Gastrocnemius medialis (tissue), 4 donors: Measurements from ENCODE around the gene LRRC28. TPM values are rescaled to one million over a fixed set of nuclear protein-coding genes. Genes with fewer than 3 reads are reported as not detected.

ENCODE experiments used
- ATAC-seq, 2 donors: fragments of 150-250 bp; one replicate each; pipeline ENCODE4 v1.9.1; 2016
- DNase-seq, 2 donors: peaks; one replicate each; pipeline ENCODE4 v3.0.0-alpha.2; 2019
- H3K27ac ChIP-seq, 4 donors: fragments of 200-600 bp; sonication (generic); 1 replicate in 1 of 4; 2 replicates in 3 of 4; pipeline ENCODE4 v1.5.1; 2016 to 2018; ENCODE audit warnings: mild to moderate bottlenecking in 2 of 4, moderate library complexity in 1 of 4
- H3K27me3 ChIP-seq, 3 donors: fragments of 200-600 bp; sonication (generic) in 2 of 3; 1 replicate in 1 of 3; 2 replicates in 2 of 3; pipeline versions ENCODE4 v1.5.1 to v1.6.0; 2016 to 2019; ENCODE audit warnings: mild to moderate bottlenecking in 1 of 3, moderate library complexity in 1 of 3
- H3K36me3 ChIP-seq, 2 donors: fragments of 200-600 bp; sonication (generic) in 1 of 2; one replicate each; pipeline ENCODE4 v1.5.1; 2017 to 2018
- H3K4me1 ChIP-seq, 2 donors: fragments of 200-600 bp; sonication (generic) in 1 of 2; one replicate each; pipeline ENCODE4 v1.5.1; 2016 to 2017; ENCODE audit warnings: mild to moderate bottlenecking in 2 of 2
- H3K4me3 ChIP-seq, 4 donors: fragments of 200-600 bp; sonication (generic) in 3 of 4; 1 replicate in 1 of 4; 2 replicates in 3 of 4; pipeline ENCODE4 v1.5.1; 2016 to 2019; ENCODE audit warnings: mild to moderate bottlenecking in 2 of 4
- H3K9me3 ChIP-seq, 3 donors: fragments of 200-600 bp; sonication (generic) in 2 of 3; 1 replicate in 1 of 3; 2 replicates in 2 of 3; pipeline ENCODE4 v1.5.1; 2016 to 2019
- POLR2A ChIP-seq, 2 donors: fragments of 450-650 bp; IDR thresholded peaks; one replicate each; pipeline ENCODE4 v1.6.1; 2017; ENCODE audit warnings: antibody characterized with exemption in 2 of 2, mild to moderate bottlenecking in 2 of 2, moderate library complexity in 2 of 2
- in situ Hi-C, 4 donors: fragments of 200-750 bp; cut with MboI; loops; one replicate each; pipeline versions ENCODE4 v1.15.0 to v1.8.0; 2017; ENCODE audit warnings: low sequenced_read_pairs in 4 of 4
- intact Hi-C: fragments of 100-400 bp; cut with DNase I; formaldehyde crosslinking; loops from one replicate; pipeline ENCODE4 v1.15.1; 2023; ENCODE audit warnings: low total_unique reads
- total RNA-seq, 4 donors: library from RNA; depleted of rRNA; stranded (reverse); fragments of >200 nt; gene quantifications; one replicate each; pipeline versions ENCODE4 v1.1.0 to v1.2.3, GENCODE V29; 2016
- TF ChIP-seq, protein P1 (sequence below), 5 experiments: fragments of 450-650 bp in 3 of 5; fragments of 200-600 bp in 2 of 5; sonication (generic) in 2 of 5; IDR thresholded peaks in 4 of 5; conservative IDR thresholded peaks in 1 of 5; 1 replicate in 4 of 5; 2 replicates in 1 of 5; pipeline ENCODE4 v1.5.1; 2016 to 2019; ENCODE audit warnings: antibody characterized with exemption in 5 of 5, mild to moderate bottlenecking in 3 of 5, moderate library complexity in 3 of 5

The LRRC28 gene
- total RNA-seq, 4 donors from 2014 or later = 22.0 to 48.5 (median 36.9) TPM

- no peak overlapping the region for H3K4me3 ChIP-seq
- H3K36me3 ChIP-seq = no peaks in the 10 kb centered on the region
- H3K27ac ChIP-seq = peak overlapping the region; percentile 76 to 83 (median 78)
- no peak for ATAC-seq
- in situ Hi-C loops = no loop called here
- H3K27me3 ChIP-seq = no peaks in the 10 kb centered on the region
- intact Hi-C loops = no loop called here
- DNase-seq = no peak
- no peaks in the 10 kb centered on the region for H3K9me3 ChIP-seq
- peaks cover 41 to 42% of the 10 kb centered on the region in 2 donors for H3K4me1 ChIP-seq
- TF ChIP-seq POLR2A (IDR thresholded peaks at IDR 0.05) = no peak
- TF ChIP-seq, protein P1, sequence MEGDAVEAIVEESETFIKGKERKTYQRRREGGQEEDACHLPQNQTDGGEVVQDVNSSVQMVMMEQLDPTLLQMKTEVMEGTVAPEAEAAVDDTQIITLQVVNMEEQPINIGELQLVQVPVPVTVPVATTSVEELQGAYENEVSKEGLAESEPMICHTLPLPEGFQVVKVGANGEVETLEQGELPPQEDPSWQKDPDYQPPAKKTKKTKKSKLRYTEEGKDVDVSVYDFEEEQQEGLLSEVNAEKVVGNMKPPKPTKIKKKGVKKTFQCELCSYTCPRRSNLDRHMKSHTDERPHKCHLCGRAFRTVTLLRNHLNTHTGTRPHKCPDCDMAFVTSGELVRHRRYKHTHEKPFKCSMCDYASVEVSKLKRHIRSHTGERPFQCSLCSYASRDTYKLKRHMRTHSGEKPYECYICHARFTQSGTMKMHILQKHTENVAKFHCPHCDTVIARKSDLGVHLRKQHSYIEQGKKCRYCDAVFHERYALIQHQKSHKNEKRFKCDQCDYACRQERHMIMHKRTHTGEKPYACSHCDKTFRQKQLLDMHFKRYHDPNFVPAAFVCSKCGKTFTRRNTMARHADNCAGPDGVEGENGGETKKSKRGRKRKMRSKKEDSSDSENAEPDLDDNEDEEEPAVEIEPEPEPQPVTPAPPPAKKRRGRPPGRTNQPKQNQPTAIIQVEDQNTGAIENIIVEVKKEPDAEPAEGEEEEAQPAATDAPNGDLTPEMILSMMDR (IDR thresholded peaks at IDR 0.05 in 4 of 5, conservative IDR thresholded peaks at IDR 0.05 in 1 of 5) = no peak
Measured at GRCh38 chr15:99322643-99323405, 71.5 kb downstream of the LRRC28 start.

- peak; percentile 86 for ATAC-seq
- H3K9me3 ChIP-seq = no peaks in the 10 kb centered on the region
- intact Hi-C loops = loop anchor here (2.0 kb wide), 1 partner anchor 17 kb away; no protein-coding TSS in a partner anchor
- H3K27me3 ChIP-seq = no peaks in the 10 kb centered on the region
- DNase-seq = peak; percentile 34 to 49
- peak in 1 of 2 donors; percentile 19 for TF ChIP-seq POLR2A (IDR thresholded peaks at IDR 0.05)
- TF ChIP-seq, protein P1 (IDR thresholded peaks at IDR 0.05 in 4 of 5, conservative IDR thresholded peaks at IDR 0.05 in 1 of 5) = no peak
- H3K27ac ChIP-seq = peak overlapping the region; percentile 76 to 83 (median 78)
- in situ Hi-C loops = no loop called here
- H3K36me3 ChIP-seq = no peaks in the 10 kb centered on the region
- peaks cover 46 to 51% of the 10 kb centered on the region in 2 donors for H3K4me1 ChIP-seq
- peak overlapping the region; percentile 16 to 35 (median 32) for H3K4me3 ChIP-seq
Measured at GRCh38 chr15:99324082-99324620, 72.9 kb downstream of the LRRC28 start.

DNA sequence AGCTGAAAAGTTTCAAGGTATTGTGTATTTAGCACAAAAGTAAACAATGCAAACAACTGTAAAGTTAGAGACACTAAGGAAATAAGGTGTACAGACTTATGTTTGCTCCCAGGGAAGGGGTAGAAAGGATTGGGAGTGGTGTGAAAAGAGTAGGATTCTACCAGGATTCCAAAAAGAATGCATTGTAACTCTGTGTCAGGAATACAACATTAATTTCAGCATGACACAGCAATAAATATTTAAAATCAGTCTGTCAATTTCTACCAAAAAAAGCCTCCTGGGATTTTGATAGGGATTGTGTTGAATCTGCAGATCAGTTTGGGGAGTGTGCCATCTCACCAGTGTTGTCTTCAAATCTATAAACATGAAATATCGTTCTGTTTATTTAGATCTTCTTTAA, 73.4 kb downstream of the LRRC28 start:
- TF ChIP-seq, protein P1 (IDR thresholded peaks at IDR 0.05 in 4 of 5, conservative IDR thresholded peaks at IDR 0.05 in 1 of 5) = no peak
- TF ChIP-seq POLR2A (IDR thresholded peaks at IDR 0.05) = no peak
- no peak for ATAC-seq
- Histone ChIP-seq H3K27ac (peak overlapping the region; percentile 76 to 83 (median 78)), H3K4me3 (peak overlapping the region in 2 of 4 donors; percentile 34 to 35), H3K4me1 (peaks cover 46 to 51% of the 10 kb centered on the region in 2 donors), H3K9me3 (no peaks in the 10 kb centered on the region), H3K27me3 (no peaks in the 10 kb centered on the region), H3K36me3 (no peaks in the 10 kb centered on the region)
- no peak for DNase-seq
- intact Hi-C loops = loop anchor here (2.0 kb wide), 1 partner anchor 18 kb away; no protein-coding TSS in a partner anchor
- in situ Hi-C loops = no loop called here

DNA sequence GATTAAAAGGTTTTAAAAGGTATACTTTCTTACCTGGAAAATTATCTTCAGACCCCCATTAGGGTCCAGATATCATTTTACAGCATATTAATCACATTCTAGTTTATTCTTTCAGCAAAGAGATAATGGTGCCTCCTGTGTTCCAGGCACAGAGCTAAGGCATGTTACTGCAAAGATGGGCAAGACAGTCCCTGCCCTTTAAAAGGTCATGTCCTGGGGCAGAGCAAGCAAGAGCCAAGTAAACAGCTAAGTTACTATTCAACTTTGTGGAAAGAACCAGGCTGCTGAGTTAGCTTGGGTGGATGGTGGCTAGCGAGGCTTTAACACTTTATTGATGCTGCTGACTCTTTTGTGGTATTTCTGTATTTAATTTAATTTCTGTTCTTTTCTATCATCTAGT, 75.0 kb downstream of the LRRC28 start:
- in situ Hi-C loops = no loop called here
- intact Hi-C loops = no loop called here
- TF ChIP-seq POLR2A (IDR thresholded peaks at IDR 0.05) = no peak
- DNase-seq (peak; percentile 16 to 56), ATAC-seq (peak; percentile 70 to 87)
- H3K4me1 ChIP-seq = peaks cover 40 to 41% of the 10 kb centered on the region in 2 donors
- no peaks in the 10 kb centered on the region for H3K9me3 ChIP-seq
- H3K27ac ChIP-seq = peak overlapping the region; percentile 76 to 83 (median 78)
- H3K4me3 ChIP-seq = no peak overlapping the region
- H3K27me3 ChIP-seq = no peaks in the 10 kb centered on the region
- no peaks in the 10 kb centered on the region for H3K36me3 ChIP-seq
